ENCODE measurements around the gene ZSWIM3.

DNA sequence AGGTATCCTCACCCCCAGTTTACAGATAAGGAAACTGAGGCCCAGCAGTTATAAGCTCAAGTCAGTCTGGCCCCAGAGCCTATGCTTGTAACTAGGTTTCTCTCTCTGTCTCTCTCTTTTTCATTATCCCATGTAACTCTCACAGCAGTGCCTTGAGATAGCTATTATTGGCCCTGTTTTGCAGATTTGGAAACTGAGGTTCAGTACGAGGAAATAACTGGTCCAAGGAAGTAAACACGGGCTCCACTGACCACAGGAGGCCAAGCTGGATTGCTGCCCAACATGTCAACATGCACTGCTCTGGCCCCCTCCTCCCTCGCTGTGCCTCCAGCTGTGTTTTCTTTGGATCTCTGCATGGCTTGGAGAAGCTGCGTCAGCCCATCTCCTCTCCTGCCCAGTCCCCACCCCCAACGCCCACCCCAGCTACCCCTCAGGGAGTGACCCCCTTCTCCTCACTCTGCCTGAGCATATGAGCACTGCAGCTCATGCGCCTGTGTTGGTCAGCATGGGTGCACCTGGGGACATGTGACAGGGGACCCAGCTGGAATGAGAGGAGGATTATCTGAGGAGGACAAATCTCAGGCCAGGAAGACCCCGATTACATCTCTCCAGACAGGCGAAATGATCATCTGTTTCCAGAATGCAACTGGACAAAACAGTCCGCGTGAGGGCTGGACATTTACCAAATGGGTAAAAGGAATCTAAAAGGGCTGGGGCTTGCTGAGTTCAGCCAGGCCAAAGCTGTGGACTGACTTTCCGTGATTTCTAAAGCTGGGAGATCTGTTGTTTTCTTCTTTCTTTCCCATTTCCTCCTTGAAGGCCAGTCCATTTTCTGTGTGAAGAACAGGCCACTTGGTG is 62.4 kb downstream of the ZSWIM3 start:
- TF ChIP-seq, protein P1, sequence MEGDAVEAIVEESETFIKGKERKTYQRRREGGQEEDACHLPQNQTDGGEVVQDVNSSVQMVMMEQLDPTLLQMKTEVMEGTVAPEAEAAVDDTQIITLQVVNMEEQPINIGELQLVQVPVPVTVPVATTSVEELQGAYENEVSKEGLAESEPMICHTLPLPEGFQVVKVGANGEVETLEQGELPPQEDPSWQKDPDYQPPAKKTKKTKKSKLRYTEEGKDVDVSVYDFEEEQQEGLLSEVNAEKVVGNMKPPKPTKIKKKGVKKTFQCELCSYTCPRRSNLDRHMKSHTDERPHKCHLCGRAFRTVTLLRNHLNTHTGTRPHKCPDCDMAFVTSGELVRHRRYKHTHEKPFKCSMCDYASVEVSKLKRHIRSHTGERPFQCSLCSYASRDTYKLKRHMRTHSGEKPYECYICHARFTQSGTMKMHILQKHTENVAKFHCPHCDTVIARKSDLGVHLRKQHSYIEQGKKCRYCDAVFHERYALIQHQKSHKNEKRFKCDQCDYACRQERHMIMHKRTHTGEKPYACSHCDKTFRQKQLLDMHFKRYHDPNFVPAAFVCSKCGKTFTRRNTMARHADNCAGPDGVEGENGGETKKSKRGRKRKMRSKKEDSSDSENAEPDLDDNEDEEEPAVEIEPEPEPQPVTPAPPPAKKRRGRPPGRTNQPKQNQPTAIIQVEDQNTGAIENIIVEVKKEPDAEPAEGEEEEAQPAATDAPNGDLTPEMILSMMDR (IDR thresholded peaks at IDR 0.05; ENCODE audit: poor library complexity, severe bottlenecking), result no peak
- TF ChIP-seq EP300 (conservative IDR thresholded peaks at IDR 0.05; ENCODE audit: poor library complexity, severe bottlenecking) (no peak), RAD21 (conservative IDR thresholded peaks at IDR 0.05) (no peak), MXI1 (conservative IDR thresholded peaks at IDR 0.05; ENCODE audit: poor library complexity, severe bottlenecking) (no peak), TAF1 (IDR thresholded peaks at IDR 0.05; ENCODE audit: low read depth) (no peak), POLR2AphosphoS5 (IDR thresholded peaks at IDR 0.05) (no peak)
- TF ChIP-seq, protein P2, sequence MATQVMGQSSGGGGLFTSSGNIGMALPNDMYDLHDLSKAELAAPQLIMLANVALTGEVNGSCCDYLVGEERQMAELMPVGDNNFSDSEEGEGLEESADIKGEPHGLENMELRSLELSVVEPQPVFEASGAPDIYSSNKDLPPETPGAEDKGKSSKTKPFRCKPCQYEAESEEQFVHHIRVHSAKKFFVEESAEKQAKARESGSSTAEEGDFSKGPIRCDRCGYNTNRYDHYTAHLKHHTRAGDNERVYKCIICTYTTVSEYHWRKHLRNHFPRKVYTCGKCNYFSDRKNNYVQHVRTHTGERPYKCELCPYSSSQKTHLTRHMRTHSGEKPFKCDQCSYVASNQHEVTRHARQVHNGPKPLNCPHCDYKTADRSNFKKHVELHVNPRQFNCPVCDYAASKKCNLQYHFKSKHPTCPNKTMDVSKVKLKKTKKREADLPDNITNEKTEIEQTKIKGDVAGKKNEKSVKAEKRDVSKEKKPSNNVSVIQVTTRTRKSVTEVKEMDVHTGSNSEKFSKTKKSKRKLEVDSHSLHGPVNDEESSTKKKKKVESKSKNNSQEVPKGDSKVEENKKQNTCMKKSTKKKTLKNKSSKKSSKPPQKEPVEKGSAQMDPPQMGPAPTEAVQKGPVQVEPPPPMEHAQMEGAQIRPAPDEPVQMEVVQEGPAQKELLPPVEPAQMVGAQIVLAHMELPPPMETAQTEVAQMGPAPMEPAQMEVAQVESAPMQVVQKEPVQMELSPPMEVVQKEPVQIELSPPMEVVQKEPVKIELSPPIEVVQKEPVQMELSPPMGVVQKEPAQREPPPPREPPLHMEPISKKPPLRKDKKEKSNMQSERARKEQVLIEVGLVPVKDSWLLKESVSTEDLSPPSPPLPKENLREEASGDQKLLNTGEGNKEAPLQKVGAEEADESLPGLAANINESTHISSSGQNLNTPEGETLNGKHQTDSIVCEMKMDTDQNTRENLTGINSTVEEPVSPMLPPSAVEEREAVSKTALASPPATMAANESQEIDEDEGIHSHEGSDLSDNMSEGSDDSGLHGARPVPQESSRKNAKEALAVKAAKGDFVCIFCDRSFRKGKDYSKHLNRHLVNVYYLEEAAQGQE (IDR thresholded peaks at IDR 0.05; ENCODE audit: borderline replicate concordance), result no peak

All from neural cell (in vitro differentiated cells).